Natural killer cell (primary cell): ENCODE results near the gene DDIT4. TPM values are rescaled to one million over a fixed set of nuclear protein-coding genes. Genes with fewer than 3 reads are reported as not detected.

ENCODE experiments used
- ATAC-seq, 3 donors: fragments of 150-1000 bp in 2 of 3; fragments of 200-7000 bp in 1 of 3; cut with Tn5 transposase; 1 replicate in 1 of 3; 2 replicates in 2 of 3; pipeline ENCODE4 v1.10.0; 2021; ENCODE audit warnings: mild to moderate bottlenecking in 2 of 3, moderate library complexity in 2 of 3
- DNase-seq, 2 donors: peaks; one replicate each; pipeline versions ENCODE4 v3.0.0 to v3.0.0-alpha.2; 2013 to 2021; ENCODE audit warnings: mixed read lengths in 1 of 2
- H3K27ac ChIP-seq: one replicate; pipeline ENCODE4 v1.5.1; 2013; ENCODE audit warnings: mild to moderate bottlenecking, low read length
- H3K27me3 ChIP-seq: one replicate; pipeline ENCODE4 v1.6.1; 2013; ENCODE audit warnings: low read length; ENCODE audit not compliant: control insufficient read depth, insufficient read depth
- H3K36me3 ChIP-seq: one replicate; pipeline ENCODE4 v1.6.1; 2013; ENCODE audit warnings: low read length; ENCODE audit not compliant: control insufficient read depth, insufficient read depth
- H3K4me1 ChIP-seq: one replicate; pipeline ENCODE4 v1.6.1; 2013; ENCODE audit warnings: low read length; ENCODE audit not compliant: control insufficient read depth, insufficient read depth
- H3K4me3 ChIP-seq: one replicate; pipeline ENCODE4 v1.5.1; 2013; ENCODE audit warnings: low read length
- H3K9me3 ChIP-seq: one replicate; pipeline ENCODE4 v1.6.1; 2013; ENCODE audit warnings: low read length; ENCODE audit not compliant: control insufficient read depth, insufficient read depth
- H3K27ac Mint-ChIP-seq, 2 donors: one replicate each; pipeline ENCODE4 v1.8.0; 2022; ENCODE audit warnings: mild to moderate bottlenecking in 2 of 2, mixed read lengths in 2 of 2, moderate library complexity in 1 of 2
- H3K27me3 Mint-ChIP-seq, 2 donors: one replicate each; pipeline ENCODE4 v1.8.0; 2022; ENCODE audit warnings: low read depth in 2 of 2, mixed read lengths in 2 of 2
- H3K36me3 Mint-ChIP-seq: one replicate; pipeline ENCODE4 v1.8.0; 2022; ENCODE audit warnings: mixed read lengths
- H3K4me1 Mint-ChIP-seq, 2 donors: one replicate each; pipeline ENCODE4 v1.8.0; 2022; ENCODE audit warnings: mixed read lengths in 2 of 2
- H3K4me3 Mint-ChIP-seq: one replicate; pipeline ENCODE4 v1.8.0; 2022; ENCODE audit warnings: mild to moderate bottlenecking, moderate library complexity, mixed read lengths
- H3K9me3 Mint-ChIP-seq, 2 donors: one replicate each; pipeline ENCODE4 v1.8.0; 2022; ENCODE audit warnings: mixed read lengths in 2 of 2
- CTCF ChIP-seq: fragments of 200-600 bp; IDR thresholded peaks from one replicate; pipeline ENCODE4 v1.8.0; 2022; ENCODE audit warnings: antibody characterized with exemption
- WGBS: methylation state at CpG from one replicate; pipeline ENCODE4 v1.1.7; 2013; ENCODE audit warnings: missing lambda C conversion rate; ENCODE audit not compliant: insufficient coverage; 5-methylcytosine and 5-hydroxymethylcytosine counted together
- intact Hi-C: fragments of 100-400 bp; cut with micrococcal nuclease; formaldehyde crosslinking; loops from one replicate; pipeline ENCODE4 v1.14.2; 2022
- total RNA-seq, 4 donors: library from RNA; stranded (reverse); fragments of 120-200 nt in 1 of 4; gene quantifications; one replicate each; pipeline versions ENCODE4 v1.2.3 to v1.2.4, GENCODE V29; 2013 to 2022

The DDIT4 gene
- total RNA-seq, 3 donors from 2014 or later (not counting 1 experiment from before 2014, with no cell fraction given): 174 to 232 (median 200) TPM

- H3K36me3 ChIP-seq: no peaks in the 10 kb centered on the region
- intact Hi-C loops: no loop called here
- H3K36me3 Mint-ChIP-seq: no peaks in the 10 kb centered on the region
- 55% methylated on average over 12 of the region's 12 CpGs for WGBS
- no peaks in the 10 kb centered on the region for H3K9me3 Mint-ChIP-seq
- H3K9me3 ChIP-seq: no peaks in the 10 kb centered on the region
- H3K27me3 ChIP-seq: no peaks in the 10 kb centered on the region
- H3K27me3 Mint-ChIP-seq: no peaks in the 10 kb centered on the region
- ATAC-seq: no peak
- TF ChIP-seq CTCF: no peak
- H3K27ac Mint-ChIP-seq: peak overlapping the region; percentile 56 to 58
- no peak overlapping the region for H3K4me3 Mint-ChIP-seq
- peaks cover 61% of the 10 kb centered on the region for H3K4me1 ChIP-seq
- peak overlapping the region; percentile 15 for H3K27ac ChIP-seq
- peaks cover 44 to 52% of the 10 kb centered on the region in 2 donors for H3K4me1 Mint-ChIP-seq
- H3K4me3 ChIP-seq: no peak overlapping the region
- DNase-seq: peak in 1 of 2 donors; percentile 80
These were observed 43.2 kb downstream of the DDIT4 start for GRCh38 chr10:72316748-72317435.

GRCh38 chr10:72318418-72319262, 44.9 kb downstream of the DDIT4 start:
- Mint-ChIP-seq H3K36me3 (no peaks in the 10 kb centered on the region), H3K4me3 (peak overlapping the region; percentile 61), H3K4me1 (peaks cover 43 to 61% of the 10 kb centered on the region in 2 donors), H3K9me3 (no peaks in the 10 kb centered on the region), H3K27me3 (no peaks in the 10 kb centered on the region), H3K27ac (peak overlapping the region; percentile 85 to 97)
- intact Hi-C loops: no loop called here
- 44% methylated on average over 10 of the region's 10 CpGs for WGBS
- Histone ChIP-seq H3K27me3 (no peaks in the 10 kb centered on the region), H3K36me3 (no peaks in the 10 kb centered on the region), H3K4me3 (peak overlapping the region; percentile 37), H3K4me1 (peaks cover 78% of the 10 kb centered on the region), H3K27ac (peak overlapping the region; percentile 94), H3K9me3 (no peaks in the 10 kb centered on the region)
- TF ChIP-seq CTCF: no peak
- ATAC-seq: no peak
- peak in 1 of 2 donors; percentile 47 for DNase-seq

- intact Hi-C loops: loop anchor here (1.0 kb wide), 3 partner anchors 12 to 58 kb away; no protein-coding TSS in a partner anchor
- Mint-ChIP-seq H3K4me3 (peak overlapping the region; percentile 75), H3K4me1 (peaks cover 52 to 69% of the 10 kb centered on the region in 2 donors), H3K36me3 (no peaks in the 10 kb centered on the region), H3K27ac (peak overlapping the region; percentile 85 to 97), H3K27me3 (no peaks in the 10 kb centered on the region), H3K9me3 (no peaks in the 10 kb centered on the region)
- no peak for TF ChIP-seq CTCF
- Histone ChIP-seq H3K9me3 (no peaks in the 10 kb centered on the region), H3K4me1 (peaks cover 85% of the 10 kb centered on the region), H3K4me3 (peak overlapping the region; percentile 37), H3K27ac (peak overlapping the region; percentile 95), H3K36me3 (no peaks in the 10 kb centered on the region), H3K27me3 (no peaks in the 10 kb centered on the region)
- DNase-seq (peak; percentile 89 to 95), ATAC-seq (peak; percentile 68 to 87 (median 83))
- under 1% methylated on average over 60 of the region's 60 CpGs for WGBS
These were observed 45.9 kb downstream of the DDIT4 start for GRCh38 chr10:72319416-72320254.
